HG03439 (cell line): ENCODE results near the gene AATK.

Experiments
- ATAC-seq: cut with Tn5 transposase; IDR thresholded peaks from one replicate; pipeline ENCODE4 v1.9.1; 2021; ENCODE audit warnings: mild to moderate bottlenecking, moderate library complexity; ENCODE audit not compliant: unreplicated experiment

Gene AATK

DNA sequence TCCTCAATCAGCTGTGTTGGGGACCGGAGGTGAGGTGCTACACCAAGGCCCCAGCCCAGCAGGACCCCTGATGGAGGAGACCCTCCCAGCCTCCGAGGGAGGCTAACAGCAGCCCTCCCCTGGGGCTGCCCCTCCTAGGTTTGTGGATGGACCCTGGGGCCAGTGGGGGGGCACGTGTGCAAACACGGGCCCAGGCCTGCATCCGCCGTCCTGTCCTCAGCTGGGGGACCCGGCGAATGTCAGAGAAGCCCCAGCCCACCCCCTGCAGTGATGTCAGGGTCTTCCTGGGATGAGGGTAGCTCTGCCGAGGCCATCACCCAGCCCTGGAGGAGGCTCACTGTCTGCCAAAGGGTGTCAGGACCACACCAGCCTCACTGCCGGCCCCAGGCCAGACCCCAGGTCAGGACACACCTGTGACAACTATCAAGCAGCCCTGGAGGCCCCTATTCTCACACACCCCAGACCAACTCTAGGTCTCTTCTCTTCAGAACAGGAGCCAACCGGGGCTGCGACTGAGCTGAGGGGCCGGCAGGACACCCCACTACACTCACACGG is 30.0 kb upstream of the AATK start:
- no peak for ATAC-seq

GRCh38 chr17:81194941-81195901 is 29.2 kb upstream of the AATK start:
- no peak for ATAC-seq

- ATAC-seq, result no peak
Observed at GRCh38 chr17:81194225-81194760, 28.3 kb upstream of the AATK start.

DNA sequence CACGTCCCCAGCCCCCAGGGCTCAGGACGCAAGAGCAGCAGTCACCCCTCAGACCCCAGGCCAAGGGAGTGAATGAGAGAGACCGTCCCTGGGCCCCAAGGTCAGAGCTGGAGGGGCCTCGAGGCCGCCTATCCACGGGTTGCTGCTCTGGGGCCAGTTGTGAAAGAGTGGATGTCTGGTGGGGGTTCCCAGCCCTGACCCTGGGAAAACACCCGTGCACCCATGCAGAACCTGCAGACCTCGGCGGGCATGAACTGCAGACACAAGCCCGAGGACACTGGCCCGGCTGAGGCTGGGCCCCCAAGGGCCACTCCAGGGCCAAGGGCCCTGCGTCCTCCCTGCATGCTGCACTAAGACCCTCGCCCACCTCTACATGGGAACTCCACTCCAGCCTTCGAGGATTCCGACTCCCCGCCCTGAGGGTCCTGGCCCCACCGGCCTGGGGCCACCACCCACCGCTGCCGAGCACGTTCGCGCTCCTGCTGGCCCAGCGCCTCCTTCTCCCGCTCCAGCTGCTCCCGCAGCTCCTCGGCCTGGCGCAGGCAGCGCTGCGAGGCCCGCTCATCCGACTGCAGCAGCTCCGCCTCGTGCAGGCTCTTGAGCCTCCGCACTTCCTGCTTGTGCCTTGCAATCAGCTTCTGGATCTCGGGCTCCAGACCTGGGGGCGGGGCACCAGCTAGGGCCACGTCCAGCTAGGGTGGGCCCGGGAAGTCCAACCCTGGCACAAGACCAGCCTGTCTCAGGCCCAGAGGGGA is 27.6 kb upstream of the AATK start:
- no peak for ATAC-seq

GRCh38 chr17:81193051-81193410 is 27.0 kb upstream of the AATK start:
- ATAC-seq, result no peak

- no peak for ATAC-seq
Observed at GRCh38 chr17:81192386-81193050, 26.5 kb upstream of the AATK start.

DNA sequence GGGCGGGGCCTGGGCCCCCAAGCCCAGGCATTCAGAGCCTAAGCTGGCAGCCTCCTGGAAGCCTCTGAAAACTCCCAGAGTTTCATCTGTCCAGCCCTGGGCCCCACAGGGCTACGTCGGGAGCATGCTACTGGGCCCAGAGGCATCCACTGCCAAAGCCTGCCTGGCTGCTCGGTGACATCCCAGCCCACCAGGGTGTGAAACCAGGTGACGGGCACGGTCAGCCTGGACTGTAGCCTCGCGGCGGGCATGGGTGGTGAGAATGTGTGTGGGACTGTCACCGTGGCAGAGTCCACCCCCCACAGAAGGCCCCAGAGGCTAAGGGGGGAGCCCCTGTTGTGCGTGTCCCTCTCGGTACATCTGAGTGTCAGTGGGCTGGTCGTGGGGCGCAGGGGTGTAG is 25.6 kb upstream of the AATK start:
- no peak for ATAC-seq

DNA sequence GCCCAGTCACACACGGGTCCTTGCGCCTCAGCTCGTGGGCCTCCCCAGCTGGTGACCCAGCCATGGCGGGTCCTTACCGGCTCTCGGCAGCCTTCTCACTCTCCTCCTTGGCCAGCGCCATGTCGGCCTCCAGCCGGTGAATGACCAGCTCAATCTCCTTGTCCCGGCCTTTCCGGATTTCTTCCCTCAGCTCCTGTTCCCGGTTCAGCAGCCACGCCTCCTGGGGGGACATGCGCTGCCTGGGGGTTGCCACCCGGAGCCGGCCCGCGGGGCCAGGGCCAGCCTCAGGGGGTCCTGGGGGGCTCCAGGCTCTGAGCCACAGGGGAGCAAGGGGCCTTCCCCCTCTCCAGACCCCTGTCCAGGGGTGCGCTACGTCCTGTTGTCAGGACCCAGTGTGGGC is 25.1 kb upstream of the AATK start:
- ATAC-seq, result no peak

DNA sequence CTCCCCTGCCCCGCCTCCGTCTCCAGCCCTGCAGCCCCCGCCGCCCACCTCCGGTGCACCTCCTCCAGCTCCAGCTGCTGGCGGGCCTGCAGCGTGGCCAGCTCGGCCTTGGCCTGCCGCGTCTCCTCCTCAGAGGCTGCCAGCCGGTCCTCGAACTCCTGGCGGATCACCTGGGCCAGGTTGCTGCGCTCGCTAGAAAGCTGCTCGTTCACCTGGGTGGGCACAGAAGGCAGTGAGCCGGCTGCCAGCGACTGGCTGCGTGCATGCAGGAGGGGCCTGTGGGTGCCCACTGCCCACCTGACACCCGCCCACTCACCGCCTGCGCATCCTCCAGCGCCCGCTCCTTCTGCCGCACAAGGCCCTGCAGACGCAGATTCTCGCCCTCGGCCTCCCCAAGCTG is 24.6 kb upstream of the AATK start:
- ATAC-seq, result no peak

GRCh38 chr17:81189670-81190530 is 23.9 kb upstream of the AATK start:
- no peak for ATAC-seq

- no peak for ATAC-seq
Observed at GRCh38 chr17:81189016-81189415, 23.0 kb upstream of the AATK start.

- ATAC-seq, result no peak
Observed at GRCh38 chr17:81188491-81188840, 22.4 kb upstream of the AATK start.

DNA sequence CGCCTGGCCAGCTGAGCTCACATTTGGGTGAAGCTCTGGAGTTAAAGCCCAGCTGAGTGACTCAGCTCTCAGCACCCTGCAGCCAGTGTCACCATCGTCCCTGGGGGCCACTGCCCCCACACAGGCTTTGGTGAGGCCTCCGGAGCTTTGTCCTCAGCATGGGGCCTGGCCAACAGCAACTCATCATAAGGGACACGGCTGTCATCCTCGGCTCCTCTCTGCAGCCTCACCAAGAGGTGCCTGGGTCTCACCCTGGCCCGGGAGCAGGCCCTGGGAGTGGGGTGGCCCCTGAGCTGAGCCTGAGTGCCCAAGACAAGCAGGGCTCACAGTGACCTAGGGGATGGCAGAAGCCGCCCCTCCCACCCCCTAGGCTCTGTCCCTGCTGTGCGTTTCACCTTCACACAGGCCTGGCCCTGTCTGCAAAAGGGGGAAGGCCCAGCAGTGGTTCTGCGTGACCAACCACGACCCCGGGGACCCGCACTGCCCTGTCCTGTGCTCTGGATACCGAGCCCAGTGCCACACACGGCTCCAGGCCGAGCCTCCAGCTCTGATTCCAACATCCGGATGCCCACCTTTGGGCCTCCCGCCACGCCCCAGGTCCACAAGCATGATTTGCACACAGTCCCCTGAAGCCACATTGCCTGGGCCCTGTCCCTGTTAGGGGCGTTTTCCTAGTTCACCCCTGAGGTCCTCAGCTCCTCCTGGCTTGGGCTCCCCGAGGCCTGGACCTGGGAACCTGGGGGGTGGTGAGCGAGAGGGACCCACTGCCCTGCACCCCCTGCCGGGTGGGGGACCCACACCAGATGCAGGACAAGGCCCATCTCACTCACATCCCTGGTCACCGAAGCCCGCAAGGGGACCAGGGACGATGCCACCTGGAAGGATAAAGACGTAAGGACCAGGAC is 21.8 kb upstream of the AATK start:
- no peak for ATAC-seq

GRCh38 chr17:81187120-81187519 is 21.1 kb upstream of the AATK start:
- ATAC-seq, result no peak

DNA sequence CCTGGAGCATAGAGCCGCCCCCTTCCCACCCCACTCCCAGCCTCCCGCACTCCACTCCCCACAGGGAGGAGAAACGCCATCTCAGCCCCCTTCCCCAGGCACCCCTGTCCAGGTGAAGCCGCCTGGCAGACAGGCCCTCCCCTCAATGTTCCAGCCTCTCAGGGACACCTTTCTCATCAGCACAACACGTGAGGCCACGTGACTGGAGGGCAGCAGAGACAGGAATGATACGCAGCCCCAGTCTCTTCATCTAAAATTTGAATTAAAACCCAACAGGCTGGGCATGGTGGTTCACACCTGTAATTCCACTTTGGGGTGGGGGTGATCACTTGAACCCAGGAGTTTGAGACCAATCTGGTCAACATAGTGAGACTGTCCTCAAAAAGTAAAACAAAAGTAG is 20.2 kb upstream of the AATK start:
- no peak for ATAC-seq

- ATAC-seq, result no peak
Observed at GRCh38 chr17:81184555-81184954, 18.5 kb upstream of the AATK start.

DNA sequence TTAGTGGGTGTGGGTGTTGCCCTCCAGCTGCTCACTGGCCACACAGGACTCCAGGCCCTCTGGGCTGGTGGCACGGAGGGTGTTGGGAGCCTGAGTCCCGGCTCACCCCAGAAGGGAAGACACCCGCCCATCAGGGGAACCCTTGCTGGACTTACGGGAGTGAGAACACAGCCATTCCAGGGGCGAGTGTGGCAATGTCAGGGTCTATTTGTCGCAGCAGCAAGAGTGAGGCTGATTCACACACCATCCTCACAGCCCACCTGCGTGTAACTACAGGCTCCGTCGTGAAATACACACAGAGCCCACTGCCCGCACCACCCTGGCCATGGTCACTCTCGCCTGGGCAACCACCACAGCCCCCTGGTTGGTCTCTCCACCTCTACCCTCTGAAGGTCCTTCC is 17.8 kb upstream of the AATK start:
- ATAC-seq, result no peak

DNA sequence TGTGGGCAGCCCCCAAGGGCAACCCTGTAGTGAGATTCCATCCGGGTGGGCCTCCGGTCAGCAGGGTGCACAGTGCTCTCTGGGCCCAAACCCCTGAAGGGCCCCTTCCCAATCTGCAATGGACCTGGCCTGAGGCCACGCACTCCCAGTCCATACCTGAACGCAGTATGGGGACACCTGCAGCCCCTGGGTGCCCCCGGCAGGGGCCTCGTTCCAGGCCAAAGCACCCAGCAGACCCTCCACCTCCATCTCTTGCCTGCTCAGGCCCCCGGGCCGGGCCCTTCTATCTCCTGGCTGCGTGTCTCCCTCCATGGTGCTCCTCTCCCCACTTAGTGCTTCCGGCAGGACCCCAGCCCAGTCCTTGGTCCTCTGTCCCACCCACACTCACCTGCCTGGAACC is 17.3 kb upstream of the AATK start:
- ATAC-seq, result no peak

DNA sequence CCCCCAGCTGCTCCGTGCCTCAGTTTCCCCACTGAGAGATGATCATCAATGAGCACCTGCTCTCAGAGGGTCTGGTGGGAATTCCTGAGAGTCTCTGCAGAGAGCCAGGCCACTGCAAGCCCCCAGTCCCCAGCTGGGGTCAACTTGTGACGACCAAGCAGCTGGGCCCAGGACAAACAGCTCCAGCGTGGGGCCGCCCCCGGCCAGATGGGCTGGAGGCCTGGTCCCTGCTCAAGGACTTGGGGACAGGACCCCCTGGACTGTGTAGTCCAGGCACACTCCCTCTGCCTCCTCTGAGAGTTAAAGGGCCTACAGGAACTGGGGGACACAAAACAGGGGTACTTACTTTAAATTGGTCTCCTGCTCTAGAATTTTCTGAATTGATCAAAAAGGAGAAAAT is 16.6 kb upstream of the AATK start:
- no peak for ATAC-seq
